GM18868 (cell line): ENCODE results near the gene MARCHF10.
"Not testable (repeated sequence)": the region's sequence is repeated elsewhere in the genome, so short reads cannot be mapped to it uniquely, and the experiment has no call there.

Experiments used
- ATAC-seq: cut with Tn5 transposase; IDR thresholded peaks from one replicate; pipeline ENCODE4 v1.9.1; 2021; ENCODE audit warnings: mild to moderate bottlenecking, moderate library complexity; ENCODE audit not compliant: unreplicated experiment

MARCHF10 gene

DNA sequence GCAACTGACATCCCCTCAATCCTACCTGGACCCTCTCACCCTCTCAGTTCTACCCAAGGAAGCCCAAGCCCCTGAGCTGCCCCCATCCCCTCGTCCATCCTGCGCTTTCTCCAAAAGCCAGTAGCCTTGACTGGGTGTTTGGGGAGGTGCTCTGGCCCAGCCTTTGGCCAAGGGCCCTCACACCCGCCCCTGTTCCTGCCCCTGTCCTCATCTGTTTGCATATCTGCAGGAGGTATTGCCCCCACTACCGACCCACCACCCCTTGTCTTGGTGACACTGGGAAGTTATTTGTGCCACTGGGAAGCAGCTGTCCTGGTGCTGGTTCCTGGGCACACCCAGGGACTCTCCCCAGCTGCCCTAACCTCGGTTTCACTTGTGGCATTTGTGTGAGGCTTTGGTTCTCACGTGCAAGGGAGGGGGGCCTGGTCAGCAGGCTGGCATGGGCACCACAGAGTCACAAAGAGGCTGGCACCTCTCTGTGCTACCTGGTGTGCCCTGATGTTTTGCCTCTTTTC is 105.3 kb downstream of the MARCHF10 start:
- ATAC-seq = no peak

DNA sequence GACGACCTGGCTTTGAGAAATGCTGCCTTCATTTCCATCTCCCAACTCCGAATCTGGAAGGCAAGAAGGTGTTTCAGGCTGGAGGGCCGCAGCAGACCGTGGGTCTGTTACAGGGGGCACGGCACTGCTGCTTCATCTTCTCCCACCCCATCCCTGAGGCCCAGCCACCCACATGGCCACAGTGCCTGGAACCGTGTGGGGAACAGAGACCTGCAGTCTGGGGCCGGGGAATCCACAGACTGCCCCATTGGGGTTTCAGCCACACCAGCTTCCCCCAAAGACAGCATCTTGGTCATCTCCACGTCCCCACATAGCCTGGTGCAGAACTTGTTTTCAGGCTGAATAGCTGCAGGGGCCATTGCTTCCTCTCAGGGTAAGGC is 106.4 kb downstream of the MARCHF10 start:
- ATAC-seq = no peak

DNA sequence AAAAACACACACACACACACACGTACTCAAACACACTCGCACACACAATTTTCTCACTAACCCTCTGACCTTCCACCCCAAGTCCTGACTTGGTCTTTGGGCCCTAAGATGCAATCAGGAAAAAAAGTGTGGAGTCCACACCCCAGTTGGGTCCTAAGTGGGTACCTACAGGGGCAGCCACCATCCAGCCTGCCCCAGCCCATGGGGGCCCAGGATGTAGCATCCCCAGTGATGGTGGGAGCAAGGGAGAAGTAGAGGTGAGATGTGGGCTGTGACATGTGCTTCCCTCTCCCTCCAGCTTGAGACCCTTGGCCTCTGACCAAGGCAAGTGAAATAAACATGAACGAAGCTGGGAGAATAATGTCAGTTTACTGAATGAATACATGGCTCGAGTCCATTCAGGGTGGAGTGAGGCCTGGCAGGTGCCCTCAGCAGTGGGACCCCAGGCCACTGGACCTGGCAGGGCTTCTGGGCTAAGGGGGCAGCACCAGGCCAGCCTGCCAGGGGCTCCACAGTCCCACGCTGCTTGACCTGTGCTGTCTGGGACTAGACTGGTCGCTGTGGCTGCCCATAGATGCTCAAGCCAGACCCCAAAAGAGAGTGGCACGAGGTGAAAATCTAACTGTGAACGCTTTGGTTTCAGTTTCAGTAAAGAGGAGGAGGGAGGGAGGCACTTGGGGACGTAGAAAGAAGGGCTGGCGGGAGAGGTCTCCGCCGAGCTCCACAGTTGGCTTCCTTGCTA is 107.0 kb downstream of the MARCHF10 start:
- ATAC-seq = no peak

DNA sequence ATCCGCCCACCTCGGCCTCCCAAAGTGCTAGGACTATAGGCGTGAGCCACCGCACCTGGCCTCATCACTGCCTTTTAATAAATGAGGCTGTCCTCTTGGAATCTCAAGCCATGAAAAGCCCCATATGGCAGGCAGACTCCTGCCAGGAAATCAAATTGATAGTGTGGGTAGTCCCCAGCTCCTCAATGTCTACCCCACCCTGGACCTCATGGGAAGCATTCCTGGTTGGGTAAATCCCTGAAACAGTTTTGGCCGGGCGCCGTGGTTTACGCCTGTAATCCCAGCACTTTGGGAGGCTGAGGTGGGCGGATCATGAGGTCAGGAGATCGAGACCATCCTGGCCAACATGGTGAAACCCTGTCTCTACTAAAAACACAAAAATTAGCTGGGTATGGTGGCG is 109.7 kb downstream of the MARCHF10 start:
- not testable (repeated sequence) for ATAC-seq

DNA sequence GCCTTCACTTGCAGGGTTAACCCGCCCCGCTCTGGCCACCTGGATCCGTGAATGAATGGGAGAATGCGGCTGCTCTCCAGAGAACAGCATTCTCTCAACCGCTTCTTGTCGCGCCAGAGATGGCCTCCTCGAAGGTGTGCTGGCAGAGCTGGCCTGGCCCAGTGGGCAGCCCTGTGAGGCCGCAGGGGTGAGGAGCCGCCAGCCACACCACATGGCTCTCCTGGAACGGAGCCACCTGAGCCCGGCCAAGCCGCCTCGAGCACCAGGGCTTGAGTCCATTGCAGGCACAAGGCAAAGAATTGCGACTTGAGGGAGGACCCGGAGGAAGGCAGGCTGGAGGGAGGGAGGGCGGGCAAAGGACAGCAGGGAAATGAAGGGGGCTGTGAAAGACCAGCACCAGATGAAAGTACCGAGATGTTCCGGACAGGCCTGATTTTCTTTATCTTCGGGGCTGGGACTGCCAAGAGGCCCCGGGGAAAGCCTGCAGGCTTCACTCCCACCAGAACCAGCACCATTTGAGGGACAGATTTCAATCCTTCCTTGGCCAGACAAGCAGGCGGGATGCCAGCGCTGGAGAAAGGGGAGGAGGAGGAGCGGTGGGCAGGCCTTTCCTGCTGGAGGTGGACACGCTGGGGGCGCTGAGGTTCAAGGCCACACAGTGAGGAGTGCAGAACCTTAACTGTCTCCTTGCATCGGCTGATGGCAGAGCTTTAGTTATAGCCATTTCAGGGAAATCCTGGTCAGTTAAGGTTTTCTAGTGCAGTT is 111.2 kb downstream of the MARCHF10 start:
- ATAC-seq = no peak

DNA sequence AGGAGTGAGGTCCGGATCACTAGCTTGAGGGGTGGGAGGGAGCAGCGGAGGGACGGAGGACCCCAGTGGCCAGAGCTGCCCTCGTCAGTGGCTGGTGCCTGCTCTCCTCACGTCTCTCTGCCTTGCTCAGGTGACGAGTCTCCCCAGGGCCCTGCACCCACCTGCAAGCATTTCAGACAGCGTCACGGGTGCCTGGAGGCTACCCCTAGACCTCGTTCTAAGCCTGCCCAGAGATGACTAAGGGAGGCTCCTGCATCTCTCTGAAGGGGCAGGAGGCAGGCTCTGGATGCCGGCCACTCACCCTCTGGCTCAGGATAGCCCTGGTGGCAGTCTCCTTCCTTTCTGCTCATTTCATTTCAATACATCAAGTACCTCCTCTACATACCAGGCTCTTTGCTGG is 111.9 kb downstream of the MARCHF10 start:
- ATAC-seq = no peak

DNA sequence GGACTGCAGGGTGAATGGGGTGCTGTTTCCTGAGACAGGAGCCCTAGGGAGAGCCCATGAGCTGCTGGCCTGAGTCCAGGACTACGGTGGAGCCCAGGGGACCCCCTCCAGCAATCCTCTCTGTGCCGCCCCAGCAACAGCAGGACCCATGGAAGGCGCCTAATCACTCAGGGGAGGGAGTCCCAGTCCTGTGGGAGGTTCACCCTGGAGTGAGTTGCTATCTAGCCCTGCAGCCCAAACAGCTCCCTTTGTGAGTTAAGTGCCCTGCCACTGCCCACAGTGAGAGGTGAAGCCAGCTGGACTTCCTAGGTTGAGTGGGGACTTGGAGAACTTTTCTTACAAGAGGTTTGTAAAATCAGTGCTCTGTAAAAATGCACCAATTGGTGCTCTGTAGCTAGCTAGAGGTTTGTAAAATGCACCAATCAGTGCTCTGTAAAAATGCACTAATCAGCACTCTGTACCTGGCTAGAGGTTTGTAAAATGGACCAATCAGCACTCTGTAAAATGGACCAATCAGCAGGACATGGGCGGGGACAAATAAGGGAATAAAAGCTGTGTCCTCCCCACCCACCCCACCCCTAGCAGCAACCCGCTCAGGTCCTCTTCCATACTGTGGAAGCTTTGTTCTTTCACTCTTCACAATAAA is 112.9 kb downstream of the MARCHF10 start:
- ATAC-seq = not testable (repeated sequence)

DNA sequence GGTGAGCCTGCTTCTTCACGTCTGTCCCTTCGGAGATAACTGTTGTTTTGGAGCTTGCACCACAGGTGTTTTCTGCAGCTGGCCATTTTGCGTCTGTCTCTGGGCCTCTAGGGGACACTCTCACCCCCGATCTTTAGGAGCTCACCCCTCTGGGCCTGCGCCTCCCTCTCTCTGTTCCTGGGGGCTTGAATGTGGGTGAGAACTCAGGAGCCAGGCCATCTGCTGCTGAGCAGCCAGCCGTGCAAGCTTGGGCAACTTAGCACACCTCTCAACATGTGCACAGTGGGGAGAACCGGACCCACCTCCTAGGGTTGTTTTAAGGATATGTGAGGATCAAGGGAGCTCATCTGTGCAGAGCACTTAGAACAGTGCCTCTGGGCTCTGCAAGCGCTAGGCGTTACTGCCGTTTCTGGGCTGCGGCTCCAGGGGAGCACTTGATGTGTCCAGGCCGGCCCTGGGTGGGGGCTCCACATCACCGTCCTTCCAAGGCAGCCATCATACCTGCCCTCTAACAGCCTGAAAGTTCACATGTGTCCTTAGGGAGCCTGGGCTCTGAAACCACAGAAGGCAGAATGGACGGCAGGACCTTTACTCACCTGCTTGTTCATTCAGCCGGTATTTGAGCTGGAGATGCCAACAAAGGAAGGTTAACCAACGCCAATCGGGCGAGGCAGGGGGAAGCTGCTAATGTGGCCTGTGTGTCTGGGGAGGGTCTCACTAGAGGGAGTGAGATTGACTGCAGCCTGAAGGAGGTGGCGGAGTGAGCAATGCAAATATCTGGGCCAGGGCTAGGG is 114.3 kb downstream of the MARCHF10 start:
- no peak for ATAC-seq

DNA sequence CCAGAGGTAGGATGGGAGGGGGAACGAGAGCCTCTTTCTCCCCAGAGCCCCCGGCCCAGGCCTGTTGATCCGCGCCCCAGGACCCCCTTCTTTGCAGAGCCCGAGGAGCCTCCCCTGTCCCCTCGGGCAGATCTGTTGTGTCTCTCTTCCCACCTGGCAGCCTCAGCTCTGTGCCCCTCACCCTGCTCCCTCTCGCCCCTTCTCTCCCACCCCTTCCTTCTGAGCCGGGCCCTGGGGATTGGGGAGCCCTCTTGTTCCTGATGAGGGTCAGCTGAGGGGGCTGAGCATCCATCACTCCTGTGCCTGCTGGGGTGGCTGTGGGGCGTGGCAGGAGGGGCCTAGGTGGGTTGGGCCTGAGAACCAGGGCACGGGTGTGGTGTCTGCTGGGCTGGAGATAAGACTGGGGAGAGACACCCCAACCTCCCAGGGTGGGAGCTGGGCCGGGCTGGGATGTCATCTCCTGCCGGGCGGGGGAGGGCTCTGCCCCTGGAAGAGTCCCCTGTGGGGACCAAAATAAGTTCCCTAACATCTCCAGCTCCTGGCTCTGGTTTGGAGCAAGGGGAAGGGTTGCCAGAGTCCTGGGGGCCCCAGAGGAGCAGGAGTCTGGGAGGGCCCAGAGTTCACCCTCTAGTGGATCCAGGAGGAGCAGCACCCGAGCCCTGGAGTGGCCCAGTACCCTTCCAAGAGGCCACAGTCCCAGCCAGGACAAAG is 115.2 kb downstream of the MARCHF10 start:
- no peak for ATAC-seq

DNA sequence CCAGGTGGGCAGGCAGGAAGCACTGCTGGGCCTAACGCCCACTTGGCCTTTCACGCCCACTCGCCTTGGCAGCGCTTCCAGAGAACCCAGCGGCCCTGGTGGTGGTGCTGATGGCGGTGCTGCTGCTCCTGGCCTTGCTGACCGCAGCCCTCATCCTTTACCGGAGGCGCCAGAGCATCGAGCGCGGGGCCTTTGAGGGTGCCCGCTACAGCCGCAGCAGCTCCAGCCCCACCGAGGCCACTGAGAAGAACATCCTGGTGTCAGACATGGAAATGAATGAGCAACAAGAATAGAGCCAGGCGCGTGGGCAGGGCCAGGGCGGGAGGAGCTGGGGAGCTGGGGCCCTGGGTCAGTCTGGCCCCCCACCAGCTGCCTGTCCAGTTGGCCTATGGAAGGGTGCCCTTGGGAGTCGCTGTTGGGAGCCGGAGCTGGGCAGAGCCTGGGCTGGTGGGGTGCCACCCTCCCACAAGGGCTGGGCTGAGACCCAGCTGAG is 115.9 kb downstream of the MARCHF10 start:
- ATAC-seq = no peak

DNA sequence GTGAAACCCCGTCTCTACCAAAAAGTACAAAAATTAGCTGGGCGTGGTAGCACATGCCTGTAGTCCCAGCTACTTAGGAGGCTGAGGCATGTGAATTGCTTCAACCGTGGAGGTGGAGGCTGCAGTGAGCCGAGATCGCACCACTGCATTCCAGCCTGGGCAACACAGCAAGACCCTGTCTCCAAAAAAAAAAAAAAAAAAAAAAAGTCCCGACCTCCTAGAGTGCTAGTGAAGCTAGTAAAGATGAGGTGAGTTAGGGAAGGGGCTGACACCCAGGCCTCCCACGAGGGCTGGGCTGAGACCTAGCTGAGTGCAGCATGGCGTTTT is 116.6 kb downstream of the MARCHF10 start:
- ATAC-seq = not testable (repeated sequence)

DNA sequence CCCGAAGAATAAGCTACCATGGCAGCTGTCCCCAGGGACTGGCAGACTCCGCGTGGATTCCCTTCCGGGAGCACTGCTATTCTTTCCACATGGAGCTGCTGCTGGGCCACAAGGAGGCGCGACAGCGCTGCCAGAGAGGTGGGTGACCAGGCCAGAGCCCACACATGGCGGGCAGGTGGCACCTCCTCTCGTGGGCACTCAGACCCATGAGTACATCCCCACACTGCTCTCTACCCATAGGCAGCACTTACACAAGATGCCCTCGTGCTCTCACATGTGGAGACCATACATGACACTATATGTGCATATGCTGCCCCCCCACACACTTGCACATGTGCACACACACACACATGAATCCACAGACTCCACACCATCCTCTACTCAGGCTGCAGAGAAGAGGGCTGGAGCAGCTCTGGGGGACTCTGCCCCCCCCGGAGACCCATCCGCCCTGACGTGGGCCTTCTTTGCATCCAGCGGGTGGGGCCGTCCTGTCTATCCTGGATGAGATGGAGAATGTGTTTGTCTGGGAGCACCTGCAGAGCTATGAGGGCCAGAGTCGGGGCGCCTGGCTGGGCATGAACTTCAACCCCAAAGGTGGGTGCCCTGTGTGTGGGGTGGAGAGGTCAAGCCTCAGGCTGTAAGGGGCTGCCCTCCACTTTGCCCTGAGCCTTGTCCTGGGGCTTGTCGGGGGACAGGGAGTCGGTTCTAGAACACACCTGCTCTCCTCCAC is 117.8 kb downstream of the MARCHF10 start:
- ATAC-seq = no peak

DNA sequence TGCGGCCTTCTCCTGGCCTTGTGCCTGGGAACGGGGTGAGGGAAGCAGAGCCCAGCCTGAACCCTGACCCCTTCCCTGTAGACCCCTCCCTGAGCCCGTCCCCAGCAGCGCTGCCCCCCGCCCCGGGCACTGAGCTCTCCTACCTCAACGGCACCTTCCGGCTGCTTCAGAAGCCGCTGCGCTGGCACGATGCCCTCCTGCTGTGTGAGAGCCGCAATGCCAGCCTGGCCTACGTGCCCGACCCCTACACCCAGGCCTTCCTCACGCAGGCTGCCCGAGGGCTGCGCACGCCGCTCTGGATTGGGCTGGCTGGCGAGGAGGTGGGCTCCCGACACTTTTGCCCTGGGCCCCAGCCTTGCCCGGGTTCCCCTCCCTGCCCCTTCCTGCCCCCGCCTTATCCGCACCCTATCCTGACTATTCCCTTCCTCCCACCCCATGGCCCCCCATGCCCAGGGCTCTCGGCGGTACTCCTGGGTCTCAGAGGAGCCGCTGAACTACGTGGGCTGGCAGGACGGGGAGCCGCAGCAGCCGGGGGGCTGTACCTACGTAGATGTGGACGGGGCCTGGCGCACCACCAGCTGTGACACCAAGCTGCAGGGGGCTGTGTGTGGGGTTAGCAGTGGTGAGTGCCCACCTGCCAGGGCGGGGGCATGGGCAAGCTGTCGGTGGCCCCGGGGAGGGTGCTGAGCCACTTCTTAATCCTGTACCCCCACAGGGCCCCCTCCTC is 118.5 kb downstream of the MARCHF10 start:
- no peak for ATAC-seq

DNA sequence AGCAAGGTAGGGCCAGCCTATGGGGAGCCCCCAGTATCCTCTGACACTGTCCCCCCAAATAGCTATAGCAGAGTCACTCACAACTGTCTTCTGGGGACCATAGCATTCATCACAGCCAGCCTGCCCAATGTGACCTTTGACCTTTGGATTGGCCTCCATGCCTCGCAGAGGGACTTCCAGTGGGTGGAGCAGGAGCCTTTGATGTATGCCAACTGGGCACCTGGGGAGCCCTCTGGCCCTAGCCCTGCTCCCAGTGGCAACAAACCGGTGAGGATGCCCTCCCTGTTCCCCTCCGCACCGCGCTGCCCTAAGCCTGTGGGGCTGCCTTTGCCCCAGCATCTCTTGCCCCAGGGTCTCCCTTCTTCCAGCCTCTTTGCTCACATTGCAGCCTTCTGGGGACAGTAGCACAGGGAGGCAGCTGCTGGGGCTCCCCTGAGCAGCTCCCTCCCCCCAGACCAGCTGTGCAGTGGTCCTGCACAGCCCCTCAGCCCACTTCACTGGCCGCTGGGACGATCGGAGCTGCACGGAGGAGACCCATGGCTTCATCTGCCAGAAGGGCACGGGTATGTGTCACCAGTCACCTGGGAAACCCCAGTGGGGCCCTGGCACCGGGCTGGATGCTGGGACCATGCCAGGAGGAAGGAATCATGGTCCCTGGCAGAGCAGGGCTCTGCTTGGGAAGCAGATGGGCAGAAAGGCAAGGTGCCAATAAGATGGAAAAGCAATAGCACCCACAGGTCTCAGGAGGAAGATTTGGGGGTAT is 119.5 kb downstream of the MARCHF10 start:
- no peak for ATAC-seq

DNA sequence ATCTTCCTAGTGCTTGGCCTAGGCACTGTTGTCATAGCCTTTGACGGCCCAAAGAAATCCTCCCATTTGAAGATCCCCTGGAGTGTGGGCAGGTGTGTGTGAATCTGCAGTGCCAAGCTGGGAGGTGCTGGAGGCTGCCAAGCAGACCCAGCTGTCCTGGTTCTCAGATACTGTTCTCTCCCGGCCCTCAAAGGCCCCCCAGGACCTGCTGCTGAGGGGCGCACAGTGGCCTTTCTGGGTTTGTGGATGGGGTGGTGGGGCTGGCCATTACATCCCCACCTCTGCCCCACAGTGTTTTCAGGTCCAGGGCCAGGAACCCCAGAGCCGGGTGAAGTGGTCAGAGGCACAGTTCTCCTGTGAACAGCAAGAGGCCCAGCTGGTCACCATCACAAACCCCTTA is 120.1 kb downstream of the MARCHF10 start:
- ATAC-seq = no peak

DNA sequence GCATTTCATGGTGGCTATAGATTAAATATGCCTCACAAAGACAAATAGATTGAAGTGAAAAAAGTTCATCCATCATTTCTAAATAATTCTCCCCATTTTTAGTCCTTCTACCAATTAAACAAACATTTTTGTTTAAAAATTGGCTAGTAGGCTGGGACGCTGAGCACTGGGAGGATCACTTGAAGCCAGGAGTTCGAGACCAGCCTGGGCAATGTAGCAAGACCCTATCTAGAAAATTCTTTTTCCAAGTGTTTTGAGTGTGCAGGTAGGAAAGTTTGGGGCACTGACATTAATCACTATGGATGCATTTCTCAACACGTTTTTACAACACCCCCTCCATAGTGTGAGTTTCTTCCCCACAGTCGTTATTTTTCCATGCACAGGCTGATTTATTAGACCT is 123.9 kb downstream of the MARCHF10 start:
- ATAC-seq = no peak

DNA sequence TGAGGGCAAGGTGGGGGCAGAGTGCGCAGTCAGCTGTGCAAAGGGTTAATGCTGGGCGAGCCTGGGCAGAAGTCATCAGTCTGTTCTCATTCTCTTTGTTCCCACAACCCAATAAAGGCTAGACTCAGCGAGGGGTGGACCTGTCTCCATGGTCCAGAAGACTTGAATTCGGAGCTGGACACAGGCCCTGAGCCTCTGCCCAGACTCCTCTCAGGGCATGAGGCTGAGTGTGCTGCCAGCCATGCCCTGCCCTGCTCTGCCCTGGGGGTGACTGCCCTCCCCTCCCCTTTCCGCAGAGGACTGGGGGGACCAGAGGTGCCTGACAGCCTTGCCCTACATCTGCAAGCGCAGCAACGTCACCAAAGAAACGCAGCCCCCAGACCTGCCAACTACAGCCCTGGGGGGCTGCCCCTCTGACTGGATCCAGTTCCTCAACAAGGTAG is 126.2 kb downstream of the MARCHF10 start:
- ATAC-seq = no peak
